T-helper 22 cell (primary cell): Measurements from ENCODE around the gene SPATS1.

ENCODE experiments used
- DNase-seq: peaks from one replicate; pipeline ENCODE4 v3.0.0-alpha.2; 2020; ENCODE audit warnings: low read depth

The SPATS1 gene

GRCh38 chr6:44388887-44389286 is 46.4 kb downstream of the SPATS1 start:
- DNase-seq: no peak

GRCh38 chr6:44390158-44390683 is 47.8 kb downstream of the SPATS1 start:
- no peak for DNase-seq
